Cortex of kidney (tissue), 1 donor: ENCODE results near the gene NECAP2.

Source experiments
- DNase-seq: peaks from one replicate; lab custom pipeline; 2025; lab: John Stamatoyannopoulos, UW

NECAP2 gene, protein sequence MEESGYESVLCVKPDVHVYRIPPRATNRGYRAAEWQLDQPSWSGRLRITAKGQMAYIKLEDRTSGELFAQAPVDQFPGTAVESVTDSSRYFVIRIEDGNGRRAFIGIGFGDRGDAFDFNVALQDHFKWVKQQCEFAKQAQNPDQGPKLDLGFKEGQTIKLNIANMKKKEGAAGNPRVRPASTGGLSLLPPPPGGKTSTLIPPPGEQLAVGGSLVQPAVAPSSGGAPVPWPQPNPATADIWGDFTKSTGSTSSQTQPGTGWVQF

DNA sequence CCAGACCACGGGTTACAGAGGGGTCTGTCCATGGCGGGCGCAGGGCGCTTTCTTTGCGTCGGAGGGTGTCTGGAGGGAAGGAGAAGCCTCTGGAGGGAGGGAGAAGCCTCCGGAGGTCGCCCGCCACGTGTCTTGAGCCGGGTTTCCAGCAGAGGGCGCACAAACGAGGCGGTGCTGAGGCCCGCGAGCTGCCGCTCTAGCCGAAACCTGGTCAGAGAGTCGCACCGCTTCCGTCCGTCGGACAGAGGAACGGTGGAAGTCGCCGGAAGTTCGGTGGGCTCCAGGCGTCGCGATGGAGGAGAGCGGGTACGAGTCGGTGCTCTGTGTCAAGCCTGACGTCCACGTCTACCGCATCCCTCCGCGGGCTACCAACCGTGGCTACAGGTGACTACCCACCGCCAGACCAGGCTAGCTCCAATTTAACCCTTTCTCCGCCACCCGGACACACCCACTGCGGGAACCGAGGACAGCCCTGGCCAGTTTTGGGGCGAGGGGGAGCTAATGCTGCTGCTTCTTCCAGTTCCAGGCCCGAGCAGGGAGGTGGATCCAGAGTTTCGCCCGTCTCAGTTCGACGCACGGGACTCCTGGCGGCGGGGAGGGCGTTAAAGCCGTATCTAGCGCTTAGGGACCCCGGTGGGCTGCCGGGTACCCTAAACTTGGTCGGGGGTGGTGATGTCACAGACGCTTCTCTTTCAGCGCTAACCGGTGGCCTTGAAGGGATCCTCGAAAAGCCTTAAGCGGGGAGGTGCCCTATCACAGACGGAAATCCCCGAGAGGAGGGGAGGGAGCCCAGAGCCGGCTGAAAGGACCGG lies at the start of gene NECAP2:
TSS of gene NECAP2 (plus strand) at position 255 of the 812 bp plus-strand sequence. CDS start at position 293, 38 bp downstream.
- peak; percentile 47 for DNase-seq

GRCh38 chr1:16391411-16391810 lies 49.1 kb upstream of the NECAP2 start:
- no peak for DNase-seq

DNA sequence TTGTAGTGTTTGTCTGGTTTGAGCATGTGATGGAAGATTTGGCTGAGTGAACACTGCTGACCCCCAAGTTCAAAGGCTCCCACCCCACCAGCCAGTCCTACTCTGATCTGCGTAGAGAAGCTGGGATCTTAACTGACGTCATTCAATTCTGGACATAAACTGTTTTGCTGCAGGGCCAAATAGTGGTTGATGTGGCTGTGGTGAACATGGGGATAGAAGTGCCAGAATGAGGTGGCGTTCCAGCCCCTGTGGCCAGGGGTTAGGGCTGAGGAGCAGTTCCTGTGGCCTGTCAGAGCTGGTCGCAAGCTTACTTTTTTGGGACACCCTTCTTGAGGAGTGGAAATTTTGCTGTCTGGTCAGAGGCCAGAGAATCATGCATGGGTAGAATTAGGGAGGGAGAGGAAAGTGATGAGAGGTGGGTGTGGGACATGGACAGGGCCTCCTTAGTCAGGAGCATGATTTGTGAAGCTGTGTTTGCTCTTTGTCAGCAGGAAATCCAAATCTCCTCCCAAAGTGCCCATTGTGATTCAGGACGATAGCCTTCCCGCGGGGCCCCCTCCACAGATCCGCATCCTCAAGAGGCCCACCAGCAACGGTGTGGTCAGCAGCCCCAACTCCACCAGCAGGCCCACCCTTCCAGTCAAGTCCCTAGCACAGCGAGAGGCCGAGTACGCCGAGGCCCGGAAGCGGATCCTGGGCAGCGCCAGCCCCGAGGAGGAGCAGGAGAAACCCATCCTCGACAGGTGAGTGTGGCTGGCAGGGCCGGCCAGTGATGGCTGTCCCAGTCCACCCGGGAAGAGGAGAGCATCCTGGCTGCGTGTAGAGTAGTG lies 47.6 kb upstream of the NECAP2 start:
- DNase-seq, result no peak

DNA sequence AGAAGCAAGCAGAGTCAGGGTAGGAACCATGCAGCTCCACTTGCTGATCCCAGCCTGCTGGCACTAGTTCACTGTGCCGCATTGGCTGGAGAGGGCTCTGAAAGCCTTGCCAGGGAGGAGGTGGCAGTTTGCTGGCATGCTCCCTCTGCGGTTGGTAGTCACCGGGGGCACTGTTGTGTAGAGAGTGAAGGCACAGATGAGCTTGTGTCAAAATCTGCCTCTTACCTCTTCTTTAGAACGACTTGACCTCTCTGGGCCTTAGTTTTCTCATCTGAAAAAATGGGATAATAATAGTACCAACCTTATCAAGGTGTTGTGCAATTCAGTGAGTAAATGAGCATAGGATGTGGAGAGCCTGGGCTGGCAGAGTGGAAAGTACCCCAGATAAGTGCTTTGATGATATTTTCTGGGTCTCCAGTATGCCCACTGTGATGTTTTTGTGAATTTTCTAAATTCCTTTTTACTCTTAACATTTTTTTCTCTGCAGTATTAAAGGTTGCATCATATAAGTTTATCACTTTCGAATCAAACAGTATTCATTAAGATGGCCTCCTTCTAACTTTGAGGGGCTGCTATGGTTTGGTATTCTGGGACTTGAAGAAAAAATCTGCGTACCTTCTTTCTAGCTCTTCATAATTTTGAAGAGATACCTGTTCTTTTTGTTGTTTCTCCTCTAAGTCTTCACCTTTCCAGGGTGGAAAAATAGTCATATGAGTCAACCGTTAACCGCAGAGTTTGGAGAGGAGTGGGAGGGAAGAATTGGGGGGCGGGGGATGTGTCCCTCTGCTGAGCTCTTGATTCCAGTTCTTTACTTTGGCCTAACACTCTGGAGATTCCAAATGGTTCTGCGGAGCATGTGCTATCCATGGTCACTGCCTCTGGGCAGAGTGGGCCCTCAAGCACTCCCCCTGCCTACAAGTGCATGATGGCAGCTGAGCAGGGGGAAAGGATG lies 46.7 kb upstream of the NECAP2 start:
- no peak for DNase-seq

DNA sequence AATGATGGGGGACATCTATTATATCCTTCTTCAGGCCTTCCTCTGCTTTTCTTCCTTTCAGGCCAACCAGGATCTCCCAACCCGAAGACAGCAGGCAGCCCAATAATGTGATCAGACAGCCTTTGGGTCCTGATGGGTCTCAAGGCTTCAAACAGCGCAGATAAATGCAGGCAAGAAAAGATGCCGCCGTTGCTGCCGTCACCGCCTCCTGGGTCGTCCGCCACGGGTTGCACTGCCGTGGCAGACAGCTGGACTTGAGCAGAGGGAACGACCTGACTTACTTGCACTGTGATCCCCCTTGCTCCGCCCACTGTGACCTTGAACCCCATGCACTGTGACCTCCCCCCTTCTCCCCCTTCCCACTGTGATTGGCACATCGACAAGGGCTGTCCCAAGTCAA lies 45.5 kb upstream of the NECAP2 start:
- DNase-seq, result no peak

DNA sequence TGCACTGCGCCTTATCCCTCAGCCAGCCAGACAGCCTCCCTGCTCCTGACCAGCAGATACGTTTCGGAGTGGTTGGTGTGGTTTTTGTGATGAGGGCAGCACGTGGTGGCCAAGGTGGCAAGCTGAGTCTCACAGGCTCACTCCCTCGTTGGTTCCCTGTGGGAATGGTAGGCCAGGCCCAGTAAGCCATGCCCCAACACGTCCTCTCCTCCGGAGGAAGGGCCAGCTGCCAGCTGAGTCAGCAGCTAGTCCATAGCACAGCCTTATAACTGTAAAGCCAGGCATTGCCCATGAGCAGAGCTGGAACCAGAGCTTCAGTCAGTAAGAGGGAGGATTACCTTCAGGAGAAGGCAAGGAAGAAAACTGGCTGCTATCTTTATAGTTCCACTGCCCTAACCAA lies 43.9 kb upstream of the NECAP2 start:
- no peak for DNase-seq

GRCh38 chr1:16397120-16397519 lies 43.4 kb upstream of the NECAP2 start:
- no peak for DNase-seq

GRCh38 chr1:16398371-16398953 lies 42.1 kb upstream of the NECAP2 start:
- no peak for DNase-seq

DNA sequence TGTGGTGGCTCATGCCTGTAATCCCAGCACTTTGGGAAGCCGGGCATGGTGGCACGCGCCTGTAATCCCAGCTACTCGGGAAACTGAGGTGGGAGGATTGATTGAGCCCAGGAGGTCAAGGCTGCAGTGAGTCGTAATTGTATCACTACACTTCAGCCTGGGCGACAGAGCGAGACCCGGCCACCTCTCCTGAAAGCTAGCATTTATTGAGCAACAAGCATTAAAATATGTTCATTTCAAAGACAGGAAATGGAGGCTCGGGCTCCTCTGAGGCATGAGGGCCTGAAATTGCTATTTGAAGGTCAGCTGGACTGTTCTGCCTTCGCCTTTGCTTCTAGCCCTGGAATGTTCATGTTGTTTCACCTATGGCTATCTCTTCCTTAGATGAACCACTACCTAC lies 37.8 kb upstream of the NECAP2 start:
- DNase-seq, result no peak

GRCh38 chr1:16405441-16405840 lies 35.1 kb upstream of the NECAP2 start:
- DNase-seq, result no peak

DNA sequence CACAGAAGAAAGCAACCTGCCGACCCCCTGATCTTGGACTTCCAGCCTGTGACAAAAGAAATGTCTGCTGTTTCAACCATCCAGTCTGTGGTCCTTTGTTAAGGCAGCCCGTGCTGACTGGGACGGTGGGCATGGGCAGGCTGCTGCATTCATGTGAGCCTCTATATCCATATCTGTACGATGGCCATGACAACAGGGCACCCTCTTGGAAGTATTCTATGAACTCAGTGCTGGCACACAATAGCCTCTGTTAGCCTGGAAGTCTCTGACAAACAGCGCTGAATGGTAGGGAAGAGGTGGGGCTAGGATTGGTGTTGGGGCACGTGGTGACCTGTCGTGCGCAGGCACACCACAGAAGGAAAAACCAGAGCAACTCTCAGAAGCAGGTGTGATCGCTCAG lies 33.7 kb upstream of the NECAP2 start:
- no peak for DNase-seq

DNA sequence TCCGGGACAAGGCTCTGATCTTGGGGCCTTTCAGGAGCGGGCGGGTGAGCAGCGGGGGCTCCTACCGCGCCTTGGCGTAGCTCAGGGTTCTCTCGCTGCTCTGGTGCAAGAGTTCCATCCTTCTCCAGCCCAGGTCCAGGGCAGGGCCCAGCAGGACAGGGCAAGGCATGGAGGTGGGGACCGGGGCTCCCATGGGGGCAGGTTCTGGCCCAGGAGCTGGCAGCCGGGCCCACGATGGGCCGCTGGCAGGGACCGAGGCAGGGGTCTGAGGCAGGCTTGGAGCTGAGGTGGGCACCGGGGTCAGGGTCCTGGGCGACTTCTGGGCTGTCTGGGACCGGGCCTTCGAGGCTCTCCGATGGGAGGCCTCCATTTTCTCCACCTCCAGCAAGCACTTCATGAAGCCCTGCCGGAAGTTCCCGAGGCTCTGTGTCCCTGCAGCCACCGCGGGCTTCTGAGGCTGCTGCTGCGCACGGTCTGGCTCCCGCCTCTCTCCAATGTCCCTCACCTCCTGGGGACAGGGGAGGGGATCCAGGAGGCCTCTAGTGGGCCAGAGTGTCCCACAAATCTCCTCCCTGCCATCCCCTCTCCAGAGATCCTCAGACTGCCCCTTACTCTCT lies 30.9 kb upstream of the NECAP2 start:
- DNase-seq, result no peak

DNA sequence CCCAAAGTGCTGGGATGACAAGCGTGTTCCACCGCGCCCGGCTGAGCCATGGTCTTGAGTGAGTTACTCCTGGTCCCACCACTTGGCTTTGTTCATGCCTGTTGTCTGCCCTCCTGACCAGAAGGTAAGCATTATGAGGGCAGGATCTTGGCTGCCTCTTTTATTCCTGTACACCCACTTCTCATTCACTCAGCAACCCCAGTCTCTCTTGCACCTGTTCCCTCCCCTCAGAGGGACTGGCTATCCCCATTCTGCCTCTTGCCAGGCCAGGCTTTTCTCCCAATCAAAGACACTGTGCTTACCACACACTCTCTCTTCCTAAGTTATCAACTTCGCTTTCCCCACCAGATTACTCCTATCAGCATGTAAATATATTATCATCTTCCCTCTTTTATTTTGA lies 29.7 kb upstream of the NECAP2 start:
- DNase-seq, result no peak

- no peak for DNase-seq
Measured at GRCh38 chr1:16413191-16413590, 27.3 kb upstream of the NECAP2 start.

DNA sequence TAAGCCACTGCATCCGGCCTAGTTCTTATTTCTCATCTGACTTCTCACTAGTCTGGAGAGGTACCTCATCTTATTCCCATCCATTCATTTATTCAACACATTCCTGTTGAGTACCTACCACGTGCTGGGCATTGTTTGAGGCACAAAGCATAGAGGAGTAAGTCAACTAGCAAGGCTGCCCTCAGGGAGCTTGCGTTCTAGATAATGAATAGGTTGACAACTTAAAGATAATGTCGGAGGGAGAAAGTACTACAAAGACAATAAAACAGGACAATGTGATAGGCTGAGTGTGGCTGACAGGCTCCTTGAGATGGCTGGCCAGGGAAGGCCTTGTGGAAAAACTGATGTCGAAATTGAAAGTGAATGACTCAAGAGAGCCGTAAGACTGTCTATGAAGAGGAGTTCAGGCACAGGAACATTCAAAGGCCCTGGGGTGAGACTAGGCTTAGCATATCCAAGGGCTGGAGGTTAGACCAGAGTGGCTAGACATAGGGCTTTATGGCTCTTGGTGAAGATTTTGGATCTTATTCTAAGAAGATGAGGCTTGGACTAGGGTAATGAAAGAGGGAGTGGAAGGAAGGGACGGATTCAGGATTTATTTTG lies 21.6 kb upstream of the NECAP2 start:
- DNase-seq, result no peak

DNA sequence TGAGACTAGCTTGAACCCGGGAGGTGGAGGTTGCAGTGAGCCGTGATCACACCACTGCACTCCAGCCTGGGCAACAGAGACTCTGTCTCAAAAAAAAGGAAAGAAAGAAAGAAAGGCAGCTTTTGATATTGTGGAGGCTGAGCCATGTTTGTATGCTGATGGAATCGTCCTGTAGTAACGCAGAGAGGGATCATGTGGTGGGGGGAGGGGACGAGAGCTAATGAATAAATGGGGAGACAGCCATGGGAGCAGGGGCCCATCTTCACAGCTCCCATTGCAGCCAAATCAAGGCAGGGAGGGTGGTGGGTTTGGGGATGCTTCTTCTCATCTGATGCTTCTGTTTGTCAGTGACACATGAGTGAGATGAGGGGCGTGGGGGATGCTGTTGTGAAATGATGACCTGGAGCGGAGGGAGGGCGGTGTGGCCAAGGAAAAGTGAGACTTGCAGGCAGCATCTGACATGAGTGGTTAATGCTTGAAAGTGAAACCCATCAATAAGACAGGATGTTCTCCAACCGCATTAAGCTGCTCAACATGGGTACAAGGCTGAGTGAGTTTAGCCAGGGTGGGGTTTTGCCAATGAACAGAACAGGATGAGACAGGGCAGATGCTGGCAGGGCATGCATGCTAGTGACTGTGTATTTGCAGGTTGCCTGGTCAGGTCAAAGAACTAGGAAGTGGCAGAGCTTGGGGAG lies 20.0 kb upstream of the NECAP2 start:
- no peak for DNase-seq

GRCh38 chr1:16421201-16421600 lies 19.3 kb upstream of the NECAP2 start:
- DNase-seq, result no peak

DNA sequence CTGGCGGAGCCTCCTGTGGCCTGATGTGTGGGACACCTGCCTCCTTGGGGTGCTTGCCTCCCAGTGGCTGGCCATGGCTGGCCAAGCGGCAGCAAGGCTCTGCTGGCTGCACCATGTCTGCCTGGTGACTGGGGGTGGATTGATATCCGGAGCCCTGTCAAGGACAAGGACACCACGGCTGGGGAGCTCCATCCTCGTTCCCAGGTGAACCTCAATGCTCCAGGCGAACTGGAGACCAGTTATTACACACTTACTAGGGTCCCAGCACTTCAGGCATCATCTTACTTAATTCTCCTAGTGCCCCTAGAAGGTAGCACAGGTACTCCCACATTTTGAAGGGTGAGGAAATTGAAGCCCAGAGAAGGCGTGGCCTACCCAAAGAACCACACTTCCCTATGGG lies 18.5 kb upstream of the NECAP2 start:
- no peak for DNase-seq

DNA sequence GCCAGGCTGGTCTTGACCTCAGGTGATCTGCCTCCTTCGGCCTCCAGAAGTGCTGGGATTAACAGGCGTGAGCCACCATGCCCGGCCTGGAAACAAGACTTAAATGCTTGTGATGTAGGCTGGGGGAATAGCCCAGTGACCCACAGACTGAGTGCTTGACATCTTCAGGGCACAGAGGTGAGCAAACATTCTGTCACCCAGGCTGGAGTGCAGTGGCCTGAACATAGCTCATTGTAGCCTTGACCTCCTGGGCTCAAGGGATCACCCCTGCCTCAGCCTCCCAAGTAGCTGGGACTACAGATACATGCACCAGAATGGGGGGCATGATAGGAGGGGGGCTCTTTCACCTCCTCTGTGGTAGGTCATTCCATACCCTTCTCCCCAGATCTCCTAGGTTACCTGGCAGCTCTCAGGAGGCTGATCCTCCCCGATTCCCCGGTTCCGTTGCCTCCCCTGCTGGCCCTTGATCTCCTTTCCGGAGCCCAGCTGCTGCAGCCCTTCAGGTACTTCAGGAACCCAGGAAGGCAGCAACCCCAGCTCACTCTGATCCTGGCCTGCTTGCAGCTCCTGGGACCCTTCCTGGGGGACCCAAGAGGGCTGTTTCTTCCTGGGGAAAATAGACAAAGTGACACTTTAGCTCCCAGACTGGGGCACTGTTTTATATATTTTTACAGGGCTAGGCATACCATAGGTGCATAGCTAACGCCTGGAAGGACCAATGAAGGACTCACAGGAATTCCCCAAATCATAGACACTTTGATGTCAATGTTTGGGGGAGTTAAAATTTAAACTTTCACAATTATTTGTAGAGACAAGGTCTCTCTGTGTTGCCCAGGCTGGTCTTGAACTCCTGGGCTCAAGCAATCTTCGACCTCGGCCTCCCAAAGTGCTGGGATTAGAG lies 15.1 kb upstream of the NECAP2 start:
- no peak for DNase-seq
